Urothelium cell line (cell line): Measurements from ENCODE around the gene MPO.
A peak's percentile ranks its signal among the peaks of the same experiment; 100 is the strongest.

Experiments
- DNase-seq: peaks from one replicate; pipeline ENCODE4 v3.0.0; 2011; ENCODE audit warnings: low spot score, mixed read lengths
- FAIRE-seq: peaks from 2 replicates; lab custom pipeline; 2011; peaks lifted over from hg19 to GRCh38; lab: Jason Lieb, UNC

The MPO gene

DNA sequence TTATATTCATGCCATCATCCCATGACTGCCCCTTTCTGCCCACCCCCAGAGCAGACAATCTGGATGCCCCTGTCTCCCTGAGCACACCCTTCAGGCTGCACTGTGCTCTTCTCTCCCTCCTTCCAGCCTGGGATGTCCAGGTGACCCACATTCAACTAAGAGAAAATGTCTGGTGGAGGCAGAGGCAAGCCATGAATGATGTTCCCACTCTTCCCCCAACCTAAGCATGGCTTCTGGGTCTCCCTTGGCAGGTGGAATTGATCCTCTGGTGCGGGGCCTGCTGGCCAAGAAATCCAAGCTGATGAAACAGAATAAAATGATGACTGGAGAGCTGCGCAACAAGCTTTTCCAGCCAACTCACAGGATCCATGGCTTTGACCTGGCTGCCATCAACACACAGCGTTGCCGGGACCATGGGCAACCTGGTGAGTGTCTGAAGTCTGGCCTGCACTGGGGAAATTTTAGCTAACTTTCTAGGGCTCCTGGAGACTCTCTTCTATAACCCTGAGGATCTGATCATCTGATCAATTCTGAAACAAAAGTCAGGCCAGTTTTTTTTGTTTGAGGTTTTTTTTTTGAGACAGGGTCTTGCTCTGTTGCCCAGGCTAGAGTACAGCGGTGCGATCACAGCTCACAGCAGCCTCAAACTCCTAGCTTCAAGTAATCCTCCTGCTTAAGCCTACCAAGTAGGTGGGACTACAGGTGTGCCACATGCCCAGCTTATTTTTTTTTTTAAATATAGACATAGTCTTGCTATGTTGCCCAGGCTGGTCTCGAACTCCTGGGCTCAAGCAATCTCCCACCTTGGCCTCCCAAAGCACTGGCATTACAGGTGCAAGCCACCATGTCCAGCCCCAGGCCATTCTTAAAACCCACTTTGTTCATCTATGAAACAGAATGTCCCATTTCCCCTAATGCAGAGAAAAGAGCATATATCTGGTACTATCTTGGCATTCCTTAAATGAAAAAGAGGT lies 14.5 kb downstream of the MPO start:
- DNase-seq (no peak), FAIRE-seq (peak; percentile 53)

DNA sequence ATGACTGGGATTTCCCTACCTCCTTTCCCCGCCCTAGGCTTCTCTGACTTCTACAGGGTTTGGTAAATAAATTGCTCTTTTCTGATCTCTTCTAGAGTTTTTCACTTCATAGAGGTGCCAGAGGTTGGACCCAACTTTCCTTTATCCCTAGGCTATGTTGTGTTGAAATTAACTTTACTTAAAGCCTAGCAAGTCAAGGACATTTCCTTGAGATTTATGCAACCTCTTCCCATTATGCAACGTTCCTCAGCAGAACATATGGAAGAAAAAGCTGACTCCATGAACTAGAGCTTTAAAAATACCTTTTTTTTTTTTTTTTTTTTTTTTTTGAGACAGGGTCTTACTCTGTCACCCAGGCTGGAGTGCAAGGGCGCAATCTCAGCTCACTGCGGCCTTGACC lies 15.5 kb downstream of the MPO start:
- FAIRE-seq (no peak), DNase-seq (no peak)

DNA sequence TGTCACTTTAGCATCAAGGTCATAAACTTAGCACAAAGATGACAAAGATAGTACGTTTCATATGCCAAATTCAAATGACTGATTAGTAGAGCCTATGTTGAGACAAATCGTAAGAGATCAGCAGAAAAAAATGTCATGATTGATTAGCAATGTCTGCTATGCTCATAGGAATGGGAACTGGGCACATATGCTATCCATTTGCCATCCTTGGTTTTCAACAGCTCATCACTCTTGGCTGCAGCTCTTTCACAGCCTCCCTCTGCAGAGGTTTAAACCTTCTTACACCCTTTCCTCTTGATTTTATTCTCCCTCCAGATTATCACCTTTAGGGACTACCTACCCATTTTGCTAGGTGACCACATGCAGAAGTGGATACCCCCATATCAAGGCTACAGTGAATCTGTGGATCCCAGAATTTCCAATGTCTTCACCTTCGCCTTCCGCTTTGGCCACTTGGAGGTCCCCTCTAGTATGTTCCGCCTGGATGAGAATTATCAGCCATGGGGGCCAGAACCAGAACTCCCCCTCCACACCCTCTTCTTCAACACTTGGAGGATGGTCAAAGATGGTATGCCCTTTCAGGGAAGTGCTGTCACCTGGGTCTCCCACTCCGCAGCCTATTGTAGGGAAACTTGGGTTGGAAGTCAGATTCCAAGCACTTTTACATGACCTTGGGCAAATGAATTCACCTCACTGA lies 16.2 kb downstream of the MPO start:
- FAIRE-seq = peak; percentile 81
- DNase-seq = no peak

DNA sequence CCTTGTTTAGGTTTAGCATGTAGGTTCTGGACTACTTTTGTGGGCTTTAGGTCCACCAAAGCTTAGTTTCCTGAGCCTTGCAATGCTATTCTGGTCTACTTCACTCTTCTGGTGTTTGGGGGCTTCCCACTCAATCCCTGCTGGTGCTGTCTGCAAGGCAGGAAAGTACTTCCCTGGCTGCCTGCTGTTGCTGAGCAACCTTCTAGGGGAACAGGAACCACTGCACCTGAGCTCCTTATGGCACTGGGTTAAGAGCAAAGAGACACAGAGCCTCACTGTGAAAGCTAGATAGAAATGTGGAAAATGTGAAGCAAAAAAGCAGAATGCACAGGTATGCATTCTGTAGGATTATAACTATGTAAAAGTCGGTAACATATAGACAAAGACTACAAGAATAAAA lies 17.0 kb downstream of the MPO start:
- DNase-seq (no peak), FAIRE-seq (no peak)

DNA sequence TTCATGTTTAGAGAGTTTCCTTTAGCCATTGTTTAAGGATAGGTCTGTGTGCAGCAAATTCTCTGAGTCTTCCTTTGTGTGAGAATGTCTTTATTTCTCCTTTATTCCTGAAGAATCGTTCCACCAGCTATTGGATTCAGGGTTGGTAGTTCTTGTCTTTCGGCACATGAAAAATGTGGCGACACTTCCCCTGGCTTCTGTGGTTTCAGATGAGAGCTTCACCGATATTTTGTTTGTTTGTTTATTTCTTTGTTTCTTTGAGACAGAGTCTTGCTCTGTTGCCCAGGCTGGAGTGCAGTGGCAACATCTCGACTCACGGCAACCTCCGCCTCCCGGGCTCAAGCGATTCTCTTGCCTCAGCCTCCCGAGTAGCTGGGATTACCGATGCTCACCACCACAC lies 18.6 kb downstream of the MPO start:
- no peak for FAIRE-seq
- no peak for DNase-seq

DNA sequence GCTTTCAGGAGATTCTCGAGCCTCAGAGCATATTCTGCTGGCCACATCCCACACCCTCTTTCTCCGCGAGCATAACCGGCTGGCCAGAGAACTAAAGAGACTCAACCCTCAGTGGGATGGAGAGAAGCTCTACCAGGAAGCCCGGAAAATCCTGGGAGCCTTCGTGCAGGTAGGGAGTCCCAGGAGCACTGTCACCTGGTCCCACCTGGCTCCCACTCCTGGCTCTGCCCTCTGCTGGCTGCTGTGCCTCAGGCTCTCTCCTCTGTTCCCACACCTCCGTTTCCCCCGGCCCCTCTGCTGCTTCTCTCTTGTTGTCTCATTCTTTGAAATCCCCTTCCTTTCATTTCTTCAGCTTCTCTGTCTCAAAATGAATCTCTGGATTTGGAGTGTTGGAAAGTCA lies 25.9 kb downstream of the MPO start:
- no peak for FAIRE-seq
- no peak for DNase-seq

DNA sequence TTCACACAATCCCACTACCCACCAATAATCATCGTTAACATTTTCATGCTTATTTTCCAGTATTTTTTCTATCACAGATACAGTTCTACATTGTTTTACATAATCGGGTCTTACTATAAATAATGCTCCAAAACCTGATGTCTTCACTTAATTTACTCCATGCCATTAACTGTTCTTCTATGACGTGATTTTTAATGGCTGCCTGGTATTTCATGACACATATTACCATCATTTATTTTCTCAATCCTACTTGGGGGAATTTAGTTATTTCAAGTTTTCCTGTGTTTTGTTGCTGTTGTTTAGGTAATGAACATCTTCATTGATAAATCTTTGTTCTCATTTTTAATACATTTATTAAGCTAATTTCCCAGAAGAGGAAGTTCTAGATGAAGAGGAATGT lies 27.7 kb downstream of the MPO start:
- FAIRE-seq (no peak), DNase-seq (no peak)

DNA sequence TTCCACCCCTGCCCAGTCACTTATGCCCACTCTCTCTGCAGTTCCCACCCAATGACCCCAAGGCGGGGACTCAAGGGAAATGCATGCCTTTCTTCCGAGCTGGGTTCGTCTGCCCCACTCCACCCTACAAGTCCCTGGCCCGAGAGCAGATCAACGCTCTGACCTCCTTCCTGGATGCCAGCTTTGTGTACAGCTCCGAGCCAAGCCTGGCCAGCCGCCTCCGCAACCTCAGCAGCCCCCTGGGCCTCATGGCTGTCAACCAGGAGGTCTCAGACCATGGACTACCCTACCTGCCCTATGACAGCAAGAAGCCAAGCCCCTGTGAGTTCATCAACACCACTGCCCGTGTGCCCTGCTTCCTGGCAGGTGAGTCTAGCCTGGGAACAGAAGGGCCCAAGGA lies 28.6 kb downstream of the MPO start:
- DNase-seq (no peak), FAIRE-seq (no peak)

DNA sequence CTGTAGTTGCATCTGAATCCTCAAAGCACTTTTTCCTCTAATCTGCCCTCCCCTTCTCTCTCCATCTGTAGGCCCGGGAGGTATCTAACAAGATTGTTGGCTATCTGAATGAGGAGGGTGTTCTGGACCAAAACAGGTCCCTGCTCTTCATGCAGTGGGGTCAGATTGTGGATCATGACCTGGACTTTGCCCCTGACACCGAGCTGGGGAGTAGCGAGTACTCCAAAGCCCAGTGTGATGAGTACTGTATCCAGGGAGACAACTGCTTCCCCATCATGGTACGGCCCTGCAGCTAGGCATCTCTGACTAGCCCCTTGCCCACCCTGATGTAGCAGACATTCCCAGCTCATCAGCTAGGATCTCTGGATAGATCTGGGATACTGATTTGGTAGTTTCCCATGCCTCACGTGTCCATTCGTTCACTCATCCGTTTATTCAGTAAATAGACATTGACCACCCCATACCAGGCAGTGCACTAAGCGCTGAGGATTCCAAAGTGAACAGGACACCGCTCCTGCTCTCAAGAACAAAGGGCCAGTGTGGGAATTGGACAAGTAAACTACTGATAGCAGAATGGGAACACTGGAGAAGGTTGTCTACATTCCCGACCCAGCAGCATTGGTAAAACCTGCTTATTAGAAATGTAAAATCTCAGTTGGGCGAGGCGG lies 30.3 kb downstream of the MPO start:
- FAIRE-seq = peak; percentile 53
- no peak for DNase-seq

DNA sequence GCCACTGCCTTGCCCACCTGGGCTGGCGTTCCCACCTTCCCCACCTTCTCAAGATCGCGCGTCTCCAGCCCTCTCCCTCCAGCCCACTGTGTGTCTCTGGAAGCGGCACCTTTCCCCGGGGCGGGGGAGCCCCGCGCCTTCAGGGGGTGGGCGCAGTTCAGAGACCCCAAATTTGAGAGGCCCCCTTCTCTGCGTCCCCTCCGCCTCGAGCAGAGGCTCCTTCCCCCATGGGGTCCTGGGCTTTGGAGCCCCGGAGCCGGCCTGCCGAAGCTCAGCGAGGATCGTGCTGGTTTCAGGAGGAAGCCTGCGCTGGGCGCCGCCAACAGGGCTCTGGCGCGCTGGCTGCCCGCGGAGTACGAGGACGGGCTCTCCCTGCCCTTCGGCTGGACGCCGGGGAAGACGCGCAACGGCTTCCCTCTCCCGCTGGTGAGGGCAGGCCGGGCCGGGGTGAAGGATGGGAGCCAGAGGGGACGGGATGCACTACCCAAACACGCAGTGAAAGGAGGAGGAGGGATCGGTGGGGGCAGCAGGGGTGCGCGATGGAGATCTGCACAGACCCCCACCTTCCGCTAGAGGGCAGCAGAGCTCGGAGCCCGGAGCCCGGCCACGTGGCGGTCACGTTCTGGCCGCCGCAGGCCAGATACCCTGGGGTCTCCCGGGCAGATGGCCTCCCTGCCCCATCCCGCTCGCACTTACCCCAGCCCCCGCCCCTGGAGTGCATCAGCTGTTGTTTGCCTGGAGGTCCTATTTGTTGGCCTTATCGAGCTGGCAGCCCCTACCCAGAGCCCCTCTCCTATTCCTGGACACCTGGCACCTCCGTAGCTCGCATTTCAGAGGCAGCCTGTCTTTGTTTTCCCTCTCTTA lies 31.2 kb downstream of the MPO start:
- peak; percentile 98 for DNase-seq
- FAIRE-seq = peak; percentile 97

DNA sequence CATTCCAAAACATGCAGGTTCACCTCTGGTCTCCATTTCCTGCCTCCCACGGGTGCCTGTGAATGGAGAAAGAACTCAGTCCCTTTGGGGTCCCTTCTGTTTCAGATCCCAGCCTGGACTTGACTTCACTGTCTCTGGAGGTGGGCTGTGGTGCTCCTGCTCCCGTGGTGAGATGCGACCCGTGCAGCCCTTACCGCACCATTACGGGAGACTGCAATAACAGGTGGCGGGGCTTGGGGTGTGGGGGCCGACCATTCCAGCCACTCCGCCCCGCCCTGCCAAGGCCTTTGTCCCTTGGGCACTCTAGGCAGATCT lies 31.8 kb downstream of the MPO start:
- no peak for DNase-seq
- no peak for FAIRE-seq

DNA sequence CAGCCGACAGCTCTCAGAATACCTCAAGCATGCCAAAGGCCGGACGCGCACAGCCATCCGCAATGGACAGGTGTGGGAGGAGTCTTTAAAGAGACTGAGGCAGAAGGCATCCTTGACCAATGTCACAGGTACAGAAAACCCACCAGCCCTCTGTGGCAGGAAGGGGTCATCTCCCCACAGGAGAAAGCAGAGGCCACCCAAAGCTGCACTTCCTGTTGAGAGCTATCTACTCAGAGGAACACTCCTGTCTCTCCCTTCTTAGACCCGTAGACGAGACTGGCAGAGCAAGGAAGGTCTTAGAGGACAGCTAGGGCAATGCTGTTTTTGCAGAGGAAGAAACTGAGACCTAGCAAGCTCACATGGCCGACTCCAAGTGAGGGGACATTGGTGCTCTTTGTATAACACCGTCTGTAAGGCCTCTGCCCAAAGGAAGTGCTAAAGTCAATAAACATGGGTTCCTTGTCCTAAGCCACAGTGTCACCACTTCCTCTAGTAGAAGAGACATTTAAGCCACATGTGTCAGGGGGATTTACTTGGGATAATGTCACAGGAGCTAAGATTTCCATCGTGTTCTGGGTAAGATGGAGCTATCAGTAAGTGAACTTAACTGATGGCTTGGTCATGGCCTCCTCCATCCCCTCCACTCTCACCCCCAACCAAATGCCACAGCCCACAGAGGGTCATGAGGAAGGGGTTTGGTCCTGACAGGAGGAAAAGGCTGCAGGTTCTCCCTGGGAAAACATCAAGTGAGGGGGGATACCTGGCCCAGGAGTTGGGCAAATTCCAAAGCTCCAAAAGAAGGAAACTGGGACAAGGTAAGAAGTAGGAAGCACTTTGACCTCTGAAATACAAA lies 33.0 kb downstream of the MPO start:
- DNase-seq (no peak), FAIRE-seq (peak; percentile 77)

DNA sequence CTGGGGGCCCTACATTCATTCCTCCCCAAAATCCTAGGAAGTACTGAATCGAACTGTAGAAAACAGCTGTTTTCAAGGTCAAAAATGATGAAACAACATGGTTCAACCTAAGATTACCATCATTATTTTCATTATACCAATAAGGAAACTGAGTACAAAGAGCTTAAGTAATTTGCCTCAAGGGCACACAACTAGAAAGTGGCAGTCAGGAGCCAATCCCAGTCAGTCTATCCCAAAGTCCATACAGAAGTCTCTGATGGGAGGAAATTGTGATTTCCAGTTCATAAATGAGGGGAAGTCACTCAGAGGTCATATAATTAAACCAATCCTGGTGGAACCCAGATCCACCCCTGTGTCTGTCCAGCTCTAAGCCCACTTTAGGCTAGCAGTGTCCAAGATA lies 34.0 kb downstream of the MPO start:
- FAIRE-seq (peak; percentile 35), DNase-seq (no peak)

DNA sequence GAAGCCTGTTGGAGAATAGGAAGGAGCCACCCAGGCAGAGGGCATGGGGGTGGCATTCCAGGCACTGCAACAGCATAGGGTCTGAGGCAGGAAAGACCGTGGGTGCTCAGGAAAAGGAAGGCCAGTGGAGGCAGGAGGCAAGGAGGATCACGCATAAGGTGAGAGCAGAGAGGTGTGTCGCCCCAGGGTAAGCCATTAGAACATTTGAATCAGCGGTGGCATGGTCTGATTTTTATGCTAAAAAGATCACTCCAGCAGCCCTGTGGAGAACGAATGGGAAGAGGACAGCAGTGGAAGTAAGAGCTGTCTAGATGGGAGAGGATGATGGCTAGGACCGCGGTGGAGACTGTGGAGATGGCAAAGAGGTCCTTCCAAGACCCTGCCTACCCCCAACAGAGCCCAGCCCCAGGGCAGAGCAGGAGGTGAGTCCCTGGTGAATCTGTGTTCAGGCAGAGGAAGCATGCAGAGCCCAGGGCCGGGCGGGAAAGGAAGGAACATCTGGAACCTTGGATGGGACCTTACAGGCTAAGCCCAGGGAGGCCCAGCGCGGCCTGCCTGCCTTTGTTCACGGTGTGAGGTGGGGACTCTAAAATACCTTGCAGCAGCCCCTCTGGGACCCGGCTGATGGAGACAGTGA lies 34.5 kb downstream of the MPO start:
- no peak for DNase-seq
- FAIRE-seq = no peak

DNA sequence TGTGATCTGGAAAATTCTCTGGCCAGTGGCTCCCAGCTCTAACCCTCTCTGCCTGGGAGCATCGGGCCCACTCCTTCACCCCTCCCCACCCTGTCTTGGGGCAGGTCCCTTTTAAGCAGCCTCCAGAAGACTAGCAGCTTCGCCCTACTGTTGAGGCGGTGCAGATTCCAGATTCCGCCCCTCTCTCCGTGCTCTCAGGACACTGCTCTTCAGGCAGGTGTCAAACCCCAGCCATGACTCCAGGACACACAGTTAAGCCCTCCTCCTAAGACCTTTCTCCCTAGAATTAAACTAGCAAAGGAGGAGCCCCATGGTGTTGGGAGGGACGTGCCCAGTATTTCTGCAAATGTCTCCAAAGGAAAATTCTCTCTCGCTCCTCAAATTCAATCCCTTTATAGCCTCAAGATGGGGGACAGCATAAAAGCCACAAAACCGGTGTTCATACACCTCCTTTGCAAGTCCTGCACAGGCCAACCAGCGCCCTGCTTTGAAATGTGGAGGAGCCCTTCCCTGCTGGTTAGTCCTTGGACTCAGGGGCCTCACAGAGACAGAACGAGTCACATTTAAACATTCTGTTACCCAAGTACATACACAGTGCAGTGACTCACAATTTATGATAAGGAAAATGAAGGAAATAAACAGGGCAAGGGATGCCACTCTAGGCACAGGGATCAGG lies 35.2 kb downstream of the MPO start:
- DNase-seq (no peak), FAIRE-seq (peak; percentile 30)

DNA sequence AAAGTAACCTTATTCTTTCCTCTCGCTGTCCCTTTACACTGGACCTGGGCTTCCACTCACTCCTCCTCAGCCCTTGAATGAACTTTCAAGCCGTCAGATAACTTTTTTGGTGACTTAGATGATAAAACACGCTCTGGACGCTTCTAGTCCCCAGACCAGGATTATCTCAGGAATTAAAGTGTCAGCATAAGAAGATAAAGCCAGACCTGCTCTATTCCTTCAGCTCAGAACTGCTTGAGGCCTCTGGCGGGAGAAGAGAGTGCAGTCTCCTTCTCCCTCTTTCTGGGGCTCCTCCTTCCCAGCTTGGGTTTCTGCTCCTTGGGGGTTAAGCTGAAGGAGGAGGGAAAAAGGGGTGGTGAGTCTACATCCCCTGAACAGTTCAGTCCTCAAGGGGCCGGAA lies 35.8 kb downstream of the MPO start:
- FAIRE-seq = no peak
- no peak for DNase-seq

DNA sequence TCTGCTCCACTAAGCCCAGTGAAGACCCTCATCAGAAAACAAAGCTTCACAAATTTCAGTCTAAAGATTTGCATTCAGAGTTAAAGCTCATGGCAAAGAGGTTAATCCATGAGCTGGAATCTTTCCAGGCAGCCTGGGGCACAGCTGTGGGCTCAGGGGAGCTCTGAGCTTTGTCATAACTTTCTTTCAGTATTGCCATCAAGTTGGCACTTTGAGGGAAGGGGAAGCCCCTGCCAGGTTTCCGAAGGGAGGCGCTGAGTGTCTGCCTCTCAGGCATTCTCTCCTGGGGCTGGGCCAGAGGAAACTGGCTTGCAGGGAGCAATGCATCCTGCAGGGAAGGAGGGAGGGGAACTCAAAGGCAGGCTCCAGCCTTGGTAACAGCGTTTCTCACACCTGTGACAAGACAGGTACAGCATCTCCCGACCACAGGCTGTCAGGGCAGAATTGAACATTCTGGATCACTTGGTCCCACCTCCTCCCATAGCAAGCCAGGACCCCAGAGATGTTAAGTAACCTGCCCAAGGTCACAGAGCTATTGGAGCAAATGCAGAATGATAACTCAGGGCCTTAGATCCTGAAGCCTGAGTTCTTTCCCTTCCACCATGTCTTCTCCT lies 38.5 kb downstream of the MPO start:
- FAIRE-seq = peak; percentile 82
- DNase-seq = no peak

DNA sequence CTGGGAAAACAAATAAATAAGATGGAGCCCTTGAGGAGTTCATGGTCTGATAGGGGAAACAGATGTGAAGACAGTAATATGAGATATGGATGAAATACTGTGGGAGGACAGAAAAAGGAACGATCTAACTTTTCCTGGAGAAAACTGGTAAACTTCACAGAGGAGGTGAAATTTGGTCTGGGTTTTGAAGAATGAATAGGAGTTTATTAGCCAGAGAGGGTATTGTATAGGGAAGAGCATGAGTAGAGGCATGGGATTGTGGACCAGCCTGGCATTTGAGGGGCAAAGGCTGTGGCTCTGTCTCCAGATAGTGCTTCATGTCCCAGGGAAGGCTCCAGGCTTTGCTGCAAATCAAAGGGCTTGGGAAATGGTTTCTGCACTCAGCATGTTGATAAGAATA lies 40.7 kb downstream of the MPO start:
- FAIRE-seq = no peak
- DNase-seq = no peak
